BJ (cell line): ENCODE data around the gene CEP164. TPM values are rescaled to one million over a fixed set of nuclear protein-coding genes. Genes with fewer than 3 reads are reported as not detected.

ENCODE experiments used
- CTCF ChIA-PET: fragments of 350-600 bp; formaldehyde crosslinking; extraction: SDS; loops from one replicate; lab custom pipeline; 2021; ENCODE audit warnings: antibody characterized with exemption, inconsistent platforms; lab: Yijun Ruan, JAX
- POLR2A ChIA-PET: fragments of 300-600 bp; sonication (Branson Sonifier 250); formaldehyde crosslinking; extraction: SDS; loops from one replicate; lab custom pipeline; 2021; ENCODE audit warnings: antibody characterized with exemption; lab: Charles Lee
- DNase-seq: peaks from one replicate; pipeline ENCODE4 v3.0.0-alpha.2; 2011; ENCODE audit warnings: low read depth
- H3K27me3 ChIP-seq: 2 replicates; pipeline ENCODE4 v1.6.0; 2011; ENCODE audit warnings: low read length; ENCODE audit not compliant: control insufficient read depth, insufficient read depth
- H3K36me3 ChIP-seq: 2 replicates; pipeline ENCODE4 v1.5.1; 2011; ENCODE audit warnings: low read length; ENCODE audit not compliant: control insufficient read depth, insufficient read depth
- H3K4me3 ChIP-seq: 2 replicates; pipeline ENCODE4 v1.5.1; 2011; ENCODE audit warnings: low read depth, mild to moderate bottlenecking, control low read depth, low read length
- CTCF ChIP-seq: IDR thresholded peaks from 2 replicates; pipeline ENCODE4 v1.5.1; 2011; ENCODE audit warnings: low read depth, mild to moderate bottlenecking, control low read depth, inconsistent platforms, low read length, moderate library complexity; ENCODE audit not compliant: insufficient read depth
- polyA plus RNA-seq: library from polyadenylated mRNA; depleted of rRNA; stranded (reverse); fragments of >200 nt; gene quantifications from 2 replicates; pipeline ENCODE4 v1.2.3, GENCODE V29; 2011

The CEP164 gene
- polyA plus RNA-seq, 1 experiment = 27.4 TPM

GRCh38 chr11:117419482-117420142, 92.0 kb downstream of the CEP164 start:
- no peak overlapping the region for H3K4me3 ChIP-seq
- H3K36me3 ChIP-seq = no peaks in the 10 kb centered on the region
- no peak for DNase-seq
- POLR2A ChIA-PET = no interaction called here
- CTCF ChIA-PET = interaction anchor here (2.6 kb wide), 1 partner anchor 398 kb away, joined by 9 read pairs; no protein-coding TSS in a partner anchor
- TF ChIP-seq CTCF = no peak
- H3K27me3 ChIP-seq = peaks cover 2% of the 10 kb centered on the region; the same call in 1 of the 2 replicates

GRCh38 chr11:117420143-117420485, 92.5 kb downstream of the CEP164 start:
- ChIA-PET CTCF (interaction anchor here (0.8 to 2.6 kb wide), 2 partner anchors 167 to 397 kb away, joined by 3 to 9 read pairs; no protein-coding TSS in a partner anchor), POLR2A (no interaction called here)
- Histone ChIP-seq H3K36me3 (no peaks in the 10 kb centered on the region), H3K27me3 (peaks cover 2% of the 10 kb centered on the region; the same call in 1 of the 2 replicates), H3K4me3 (no peak overlapping the region)
- no peak for DNase-seq
- no peak for TF ChIP-seq CTCF

GRCh38 chr11:117420598-117420997, 92.9 kb downstream of the CEP164 start:
- DNase-seq = no peak
- ChIA-PET POLR2A (no interaction called here), CTCF (interaction anchor here (0.8 to 2.6 kb wide), 2 partner anchors 166 to 397 kb away, joined by 3 to 9 read pairs; no protein-coding TSS in a partner anchor)
- Histone ChIP-seq H3K27me3 (peaks cover 2% of the 10 kb centered on the region; the same call in 1 of the 2 replicates), H3K4me3 (no peak overlapping the region), H3K36me3 (no peaks in the 10 kb centered on the region)
- TF ChIP-seq CTCF = no peak

- peaks cover 2% of the 10 kb centered on the region for H3K27me3 ChIP-seq
- no peak overlapping the region for H3K4me3 ChIP-seq
- TF ChIP-seq CTCF = no peak
- POLR2A ChIA-PET = no interaction called here
- DNase-seq = no peak
- CTCF ChIA-PET = interaction anchor here (0.8 to 2.6 kb wide), 2 partner anchors 166 to 396 kb away, joined by 3 to 9 read pairs; no protein-coding TSS in a partner anchor
- no peaks in the 10 kb centered on the region for H3K36me3 ChIP-seq
Measured at GRCh38 chr11:117421041-117421440, 93.4 kb downstream of the CEP164 start.

- POLR2A ChIA-PET = no interaction called here
Measured at GRCh38 chr11:117421476-117421875, 93.8 kb downstream of the CEP164 start.

More at GRCh38 chr11:117421476-117421875, 93.8 kb downstream of the CEP164 start:
- CTCF ChIA-PET = interaction anchor here (2.6 kb wide), 1 partner anchor 396 kb away, joined by 9 read pairs; no protein-coding TSS in a partner anchor
- Histone ChIP-seq H3K4me3 (no peak overlapping the region), H3K27me3 (peaks cover 2% of the 10 kb centered on the region), H3K36me3 (no peaks in the 10 kb centered on the region)
- DNase-seq = no peak
- TF ChIP-seq CTCF = no peak
